Fibroblast of skin of right biceps (primary cell): ENCODE results near the gene NR2F2.

Source experiments
- DNase-seq: peaks from one replicate; pipeline ENCODE4 v3.0.0-alpha.2; 2013

NR2F2 gene

DNA sequence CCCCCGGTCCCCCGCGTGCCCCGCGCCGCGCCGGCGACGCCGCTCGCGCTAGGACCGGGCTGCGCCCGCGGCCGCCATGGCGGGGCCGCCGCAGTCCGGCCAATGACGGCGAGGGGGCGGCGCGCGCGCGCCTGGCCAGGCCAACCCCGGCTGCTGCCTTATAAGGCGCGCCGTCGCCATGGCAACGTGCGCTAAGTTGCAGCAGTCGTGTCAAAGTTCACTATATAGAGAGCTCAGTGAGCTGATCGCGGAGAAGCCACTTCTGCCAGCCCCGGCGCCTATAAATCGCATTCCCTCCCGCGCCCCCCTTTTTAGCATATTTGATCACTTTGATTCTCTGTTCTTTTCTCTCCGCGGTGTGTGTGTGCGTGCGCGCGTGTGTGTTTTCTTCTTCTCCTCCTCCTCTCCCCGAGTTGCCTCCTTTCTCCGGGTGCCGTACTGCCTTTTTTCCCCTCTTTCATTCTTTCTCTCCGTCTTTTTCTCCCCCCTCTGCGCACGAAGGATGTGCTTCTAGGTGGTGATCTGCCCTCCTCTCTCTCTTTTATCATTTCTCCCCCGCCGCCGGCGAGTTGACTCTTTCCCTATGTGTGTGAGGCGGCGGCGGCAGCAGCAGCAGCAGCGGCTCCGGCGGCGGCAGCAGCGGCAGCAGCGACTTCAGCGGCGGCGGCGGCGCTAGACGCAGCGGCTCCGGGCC is at the start of gene NR2F2:
Gene NR2F2, plus strand, starts transcription at position 251 of the 694 bp plus-strand sequence. CDS start 1,406 bp downstream, outside the sequence.
- peak; percentile 99 for DNase-seq

DNA sequence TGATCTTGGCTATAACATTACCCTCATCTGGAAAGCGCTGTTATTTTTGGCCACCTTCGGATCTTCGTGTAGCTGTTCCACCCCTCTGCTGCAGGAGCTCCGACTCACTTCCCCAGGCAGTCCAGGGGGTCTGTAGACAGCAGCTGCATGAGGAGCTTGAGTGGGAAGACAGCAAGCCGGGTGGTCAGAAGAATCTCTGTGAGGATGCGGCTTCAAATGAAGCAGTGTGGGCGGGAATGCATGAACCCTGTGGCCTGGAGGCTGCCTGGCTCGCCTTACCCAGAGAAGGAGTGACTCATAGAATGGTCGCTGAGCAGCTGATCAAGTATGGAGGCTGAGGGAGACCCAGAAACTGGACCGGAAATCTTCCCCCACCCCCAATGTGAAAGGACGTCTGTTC is 45.2 kb upstream of the NR2F2 start:
- DNase-seq, result peak; percentile 97

DNA sequence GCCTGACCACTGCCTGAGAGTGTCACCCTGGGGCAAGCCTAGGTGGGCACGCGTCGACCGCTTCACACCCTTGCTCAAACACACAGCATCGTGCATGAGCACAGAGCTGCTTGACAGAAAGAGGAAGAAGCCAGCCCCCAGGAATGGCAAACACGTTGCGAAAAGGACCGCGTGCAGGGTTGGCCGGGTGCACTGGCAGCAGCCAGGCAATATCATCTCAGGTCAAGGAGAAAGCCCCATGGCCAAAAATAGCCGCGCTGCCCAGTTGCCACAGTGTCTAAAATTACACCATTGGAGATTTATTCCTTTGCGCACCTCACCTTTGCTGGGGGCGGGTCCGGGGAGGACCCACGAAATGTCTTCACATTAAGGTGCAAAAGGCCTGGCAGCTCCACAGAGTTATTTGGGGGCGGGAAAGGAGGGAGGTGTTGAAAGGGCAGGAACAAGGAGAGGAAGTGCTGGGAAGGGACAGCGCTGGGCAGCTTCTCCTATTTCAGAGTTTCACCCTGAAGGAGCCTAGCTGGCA is 44.7 kb upstream of the NR2F2 start:
- no peak for DNase-seq

DNA sequence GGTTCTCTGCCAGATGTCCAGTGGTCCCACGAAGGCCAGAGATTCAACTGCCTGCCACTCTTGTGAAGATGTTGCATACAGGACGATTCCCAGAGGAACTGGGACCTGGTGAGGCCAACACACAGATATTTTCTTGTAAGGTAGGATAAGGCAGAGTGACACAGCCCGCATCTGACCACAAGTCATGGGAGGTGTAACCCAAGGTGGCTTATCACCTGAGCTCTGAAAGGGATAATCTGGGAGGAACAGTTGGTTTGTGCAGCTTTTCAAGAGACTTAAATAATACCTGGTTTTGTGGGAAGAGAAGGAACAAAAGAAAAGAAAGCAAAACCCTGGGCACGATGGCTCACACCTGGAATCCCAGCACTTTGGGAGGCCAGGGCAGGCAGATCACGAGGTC is 39.8 kb upstream of the NR2F2 start:
- no peak for DNase-seq

DNA sequence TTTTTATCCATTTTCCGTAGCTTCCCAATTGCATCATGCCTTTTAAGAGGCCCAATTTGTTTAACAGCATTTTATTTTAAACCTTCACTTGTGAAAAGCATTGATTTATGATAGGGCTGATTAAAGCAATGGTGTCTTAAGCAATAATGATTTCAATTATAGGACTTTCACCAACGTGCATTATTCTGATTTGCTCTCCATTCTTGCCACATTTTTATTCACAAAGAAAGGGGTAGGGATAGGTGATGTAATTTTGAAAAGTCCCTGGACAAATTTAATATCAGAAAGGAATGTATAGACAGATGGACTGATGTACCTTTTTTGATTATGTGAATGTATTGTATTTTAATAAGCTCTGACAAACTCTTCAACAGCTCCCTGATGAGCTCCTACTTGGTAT is 37.9 kb upstream of the NR2F2 start:
- no peak for DNase-seq

DNA sequence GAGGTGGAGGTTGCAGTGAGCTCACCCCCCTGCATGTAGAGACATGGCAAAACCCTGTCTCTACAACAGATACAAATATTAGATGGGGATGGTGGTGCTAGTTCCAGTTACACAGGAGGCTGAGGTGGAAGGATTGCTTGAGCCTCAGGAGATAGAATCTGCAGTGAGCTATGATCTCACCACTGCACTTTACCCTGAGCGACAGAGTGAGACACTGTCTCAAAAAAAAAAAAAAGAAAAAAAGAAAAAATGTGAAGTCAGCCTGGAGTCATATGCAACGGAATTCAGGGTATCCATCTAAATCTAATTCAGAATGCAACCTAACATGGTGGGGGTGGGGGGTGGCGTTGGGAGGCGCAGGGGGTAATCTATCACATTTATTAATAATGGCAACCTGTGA is 37.1 kb upstream of the NR2F2 start:
- DNase-seq, result peak; percentile 52

DNA sequence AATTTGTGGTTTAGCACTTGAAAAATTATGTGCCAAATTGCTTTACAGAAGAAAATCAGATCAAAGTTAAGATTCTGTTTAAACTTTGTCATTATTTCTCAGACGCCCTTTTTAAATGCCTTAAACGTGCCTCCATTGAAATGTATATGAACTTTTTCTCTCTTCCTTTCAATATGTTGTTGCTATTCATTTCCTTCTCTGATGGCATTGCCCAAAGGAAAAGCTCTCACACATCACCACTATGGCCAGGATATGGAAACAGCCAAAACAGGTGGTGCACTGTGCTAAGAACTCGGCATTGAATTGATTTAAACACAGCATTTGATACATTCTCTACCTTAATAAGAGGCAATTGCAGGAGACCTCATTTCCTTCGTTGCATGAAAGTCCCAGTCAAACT is 35.7 kb upstream of the NR2F2 start:
- no peak for DNase-seq

DNA sequence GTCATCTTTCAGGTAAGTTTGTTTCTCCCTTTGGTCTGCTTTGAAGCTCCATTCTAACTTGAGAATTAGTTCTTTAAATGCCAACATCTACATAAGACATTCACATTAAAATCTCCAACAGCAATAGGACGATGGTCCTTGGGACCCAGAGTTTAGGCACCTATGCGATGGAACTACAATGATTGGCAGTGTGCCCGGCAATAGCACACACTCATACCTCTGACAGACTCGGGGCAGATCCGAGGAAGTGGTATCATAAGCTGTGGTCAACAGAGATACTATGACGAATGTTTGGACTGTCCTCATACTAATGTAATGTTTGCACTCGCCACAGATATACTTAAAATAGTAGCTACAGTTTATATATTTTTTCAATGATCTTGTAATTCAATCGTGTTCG is 34.2 kb upstream of the NR2F2 start:
- peak; percentile 67 for DNase-seq

DNA sequence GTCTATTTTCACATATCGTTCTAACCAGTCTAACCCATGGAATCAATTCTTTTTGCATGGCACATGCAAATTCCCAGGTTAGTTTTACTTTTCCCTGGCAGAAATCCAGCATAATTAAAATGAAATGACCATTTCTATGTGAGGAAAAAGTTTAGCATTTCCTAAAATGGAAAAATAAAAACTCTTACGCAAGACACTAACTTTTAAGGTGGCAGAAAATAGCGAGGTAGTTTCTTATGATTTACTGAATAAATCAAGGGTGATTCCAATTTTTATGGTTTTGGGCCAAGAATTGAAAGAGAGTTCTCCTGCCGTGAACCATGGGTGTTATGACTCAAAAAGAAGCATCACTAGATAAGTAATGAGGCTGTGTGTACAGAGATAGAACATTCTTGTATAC is 32.7 kb upstream of the NR2F2 start:
- DNase-seq, result no peak

DNA sequence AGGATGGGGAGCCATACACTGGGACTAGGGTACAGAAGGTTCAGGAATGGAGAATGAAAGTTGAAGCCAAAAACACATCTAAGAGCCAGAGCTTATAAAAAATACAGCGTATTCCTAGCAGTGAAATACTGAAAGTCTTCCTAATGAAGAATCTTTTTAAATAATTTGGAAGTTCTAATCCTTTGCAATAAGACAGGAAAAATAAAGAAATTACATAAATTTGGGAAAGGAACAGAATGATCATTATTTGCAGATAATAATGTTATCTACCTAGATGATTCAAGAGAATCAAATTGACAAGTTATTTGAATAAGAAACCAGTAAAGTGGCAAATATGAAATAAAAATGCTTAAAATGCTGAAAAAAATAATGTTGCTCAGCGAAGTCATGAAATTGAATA is 32.3 kb upstream of the NR2F2 start:
- no peak for DNase-seq

DNA sequence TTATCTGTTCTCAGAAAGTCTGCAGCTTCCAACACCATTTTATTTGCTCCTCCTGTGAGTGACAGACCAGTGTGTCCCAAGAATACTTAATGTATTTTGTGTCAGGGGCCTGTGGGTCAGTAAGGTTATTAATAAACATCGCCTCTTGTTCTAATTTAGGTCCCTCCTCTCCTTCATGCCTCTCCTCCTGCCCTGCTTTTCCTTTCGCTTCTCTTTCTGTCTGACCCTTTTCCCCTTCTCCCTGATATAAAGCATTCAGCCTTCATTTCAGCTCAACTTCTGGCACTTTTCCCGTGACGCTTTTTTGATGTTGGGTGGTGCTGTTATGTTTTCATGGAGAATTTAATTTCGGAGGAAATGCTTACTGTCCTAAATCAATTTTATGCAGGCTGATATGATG is 29.7 kb upstream of the NR2F2 start:
- DNase-seq, result no peak

DNA sequence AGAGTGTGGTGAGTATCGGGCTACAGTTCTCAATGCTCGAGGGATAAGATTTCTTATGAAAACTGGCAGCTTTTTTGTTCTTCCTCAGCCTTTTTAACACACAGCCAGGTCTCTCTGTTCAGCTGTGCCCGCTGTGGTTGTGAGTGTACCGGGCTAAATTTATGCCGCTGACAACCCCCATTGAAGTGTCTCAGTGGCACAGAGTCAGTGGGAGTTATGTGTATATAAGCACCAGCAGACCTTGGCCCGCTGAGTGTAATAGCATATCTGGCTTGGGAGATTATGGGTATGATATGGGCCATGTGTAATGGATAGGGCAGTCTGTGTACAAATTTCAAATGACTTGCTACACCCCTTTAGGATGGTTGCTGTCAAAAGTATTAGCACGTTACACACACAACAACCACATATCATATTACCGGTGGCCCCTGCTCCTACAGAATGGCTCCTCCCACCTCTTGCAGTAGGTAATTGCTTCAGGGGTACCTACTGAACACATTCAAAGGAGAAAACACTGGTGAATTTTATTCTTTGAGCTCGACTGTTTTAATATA is 26.9 kb upstream of the NR2F2 start:
- DNase-seq, result no peak

DNA sequence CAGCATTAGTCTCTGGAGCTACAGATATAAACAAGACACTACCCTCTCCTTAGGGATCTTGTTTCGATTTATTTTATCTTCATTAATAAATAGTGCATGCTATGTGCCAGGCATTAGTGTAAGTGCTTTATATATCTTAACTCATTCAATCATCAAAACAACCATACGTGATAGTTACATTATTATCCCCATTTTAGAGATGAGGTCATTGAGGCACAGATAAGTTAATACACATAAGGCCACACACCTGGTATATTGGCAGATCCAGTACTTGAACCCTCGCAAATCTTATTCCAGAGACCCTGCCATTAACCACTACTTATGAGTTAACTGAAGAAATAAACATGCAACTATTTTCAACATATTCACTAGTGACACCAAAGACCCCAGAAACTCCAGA is 25.7 kb upstream of the NR2F2 start:
- no peak for DNase-seq

DNA sequence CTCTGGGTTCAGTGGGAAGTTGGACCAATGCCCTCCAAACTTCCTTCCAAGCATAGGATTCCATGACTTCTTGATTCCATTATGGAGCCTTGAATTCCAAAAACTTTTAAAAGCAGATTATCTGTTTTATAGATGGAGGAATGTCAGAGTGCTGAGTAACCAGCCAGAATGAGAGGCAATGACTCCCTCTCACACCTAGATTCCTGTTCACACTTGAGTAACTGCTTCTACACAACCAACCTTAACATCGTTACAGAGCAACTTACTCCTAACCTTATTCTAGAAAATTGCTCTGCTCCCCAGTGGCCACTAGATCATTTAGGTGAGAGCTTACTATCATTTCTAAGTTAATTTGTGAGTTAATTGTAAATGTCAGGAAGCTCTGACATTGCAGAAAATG is 24.2 kb upstream of the NR2F2 start:
- no peak for DNase-seq

DNA sequence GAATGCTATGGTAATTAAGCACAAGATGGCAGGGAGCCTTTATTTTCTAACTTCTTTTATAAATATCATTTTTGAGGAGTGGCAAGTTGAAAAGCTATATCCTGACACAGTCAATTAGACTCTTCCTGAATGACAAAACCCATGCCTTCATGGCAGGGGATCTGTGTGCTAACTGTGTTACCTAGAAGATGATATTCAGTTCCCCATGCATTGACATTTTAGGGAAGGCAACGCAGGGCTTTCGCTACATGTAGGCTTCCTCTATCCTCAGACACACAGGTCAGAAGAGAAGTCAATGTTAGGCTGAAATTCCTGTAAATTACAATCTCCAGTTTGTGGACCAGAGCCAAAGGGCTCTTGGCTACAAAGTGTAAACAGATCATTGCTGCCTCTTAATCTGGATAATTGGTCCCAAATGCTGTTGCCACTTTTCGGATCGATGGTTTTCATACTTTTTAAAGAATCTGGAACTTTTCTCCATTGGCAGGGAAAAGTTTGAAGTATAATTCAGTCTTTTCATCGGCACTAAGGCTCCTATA is 22.6 kb upstream of the NR2F2 start:
- DNase-seq, result no peak

DNA sequence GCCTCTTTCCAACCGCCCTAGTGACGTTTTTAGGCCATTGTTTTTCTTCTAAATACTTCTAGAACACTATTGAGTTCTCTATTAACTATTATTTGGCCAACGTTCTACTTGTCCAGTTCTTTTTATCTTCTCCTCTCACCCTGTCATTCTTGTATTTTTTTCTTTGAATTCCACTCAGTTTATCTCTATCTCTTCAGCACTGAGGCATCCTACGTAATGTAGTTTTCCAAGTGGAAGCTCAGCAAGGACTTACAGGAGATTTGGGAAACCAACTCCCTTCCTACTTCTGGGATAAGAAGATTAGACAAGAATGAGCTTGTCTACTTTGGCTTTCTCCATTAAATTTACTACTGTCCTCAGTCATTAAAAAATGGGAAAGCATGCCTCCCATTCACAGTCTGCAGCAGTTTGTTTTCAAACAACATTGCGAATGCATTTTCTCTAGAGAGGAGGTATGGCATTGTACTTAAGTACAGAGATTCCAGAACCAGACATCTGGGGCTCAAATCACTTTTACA is 21.3 kb upstream of the NR2F2 start:
- no peak for DNase-seq

DNA sequence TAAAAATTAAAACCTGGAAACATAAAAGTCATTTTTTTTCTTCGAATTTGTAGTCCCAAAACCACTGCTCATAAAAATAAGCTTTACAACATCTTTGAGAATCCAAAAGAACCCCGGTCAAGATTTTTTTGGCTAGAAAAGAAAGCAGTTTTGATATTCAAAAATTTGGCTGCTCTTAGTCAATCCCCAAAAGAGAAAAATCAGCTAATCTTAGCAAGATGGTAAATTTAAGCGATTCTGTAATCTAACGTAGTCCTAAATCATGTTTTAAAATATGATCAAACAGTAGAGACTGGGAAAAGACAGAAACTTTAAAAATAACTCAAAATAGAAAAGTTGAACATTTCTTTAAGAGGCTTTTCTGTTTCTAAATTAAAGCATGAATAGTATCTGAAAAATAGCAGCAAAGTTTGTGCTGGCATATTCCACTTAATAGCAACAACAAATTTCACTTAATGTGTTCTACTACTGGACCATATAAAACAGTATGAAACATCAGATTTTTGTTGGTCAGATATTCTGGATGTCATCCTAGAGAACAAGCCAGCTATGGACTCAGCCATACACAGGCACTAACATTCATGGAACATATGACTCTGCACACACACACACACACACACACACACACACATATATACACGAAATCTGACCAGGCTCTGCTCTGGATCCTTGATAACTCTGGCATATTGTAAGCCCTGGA is 19.1 kb upstream of the NR2F2 start:
- no peak for DNase-seq

DNA sequence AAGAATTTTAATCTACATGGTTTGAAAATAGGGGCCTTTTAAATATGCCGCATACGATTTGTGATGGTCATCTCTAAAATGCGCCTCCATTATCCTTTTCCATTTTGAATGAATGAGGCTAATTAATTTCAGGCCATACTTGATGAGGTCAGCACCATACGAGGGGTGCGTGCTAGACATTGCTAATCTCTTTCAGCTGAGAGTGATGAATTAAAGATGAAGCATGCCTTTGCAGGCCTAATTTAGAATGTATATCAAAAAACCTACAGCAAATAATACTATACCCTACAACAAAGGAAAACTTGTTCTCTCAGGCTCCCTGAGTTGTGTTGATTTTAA is 18.6 kb upstream of the NR2F2 start:
- no peak for DNase-seq

DNA sequence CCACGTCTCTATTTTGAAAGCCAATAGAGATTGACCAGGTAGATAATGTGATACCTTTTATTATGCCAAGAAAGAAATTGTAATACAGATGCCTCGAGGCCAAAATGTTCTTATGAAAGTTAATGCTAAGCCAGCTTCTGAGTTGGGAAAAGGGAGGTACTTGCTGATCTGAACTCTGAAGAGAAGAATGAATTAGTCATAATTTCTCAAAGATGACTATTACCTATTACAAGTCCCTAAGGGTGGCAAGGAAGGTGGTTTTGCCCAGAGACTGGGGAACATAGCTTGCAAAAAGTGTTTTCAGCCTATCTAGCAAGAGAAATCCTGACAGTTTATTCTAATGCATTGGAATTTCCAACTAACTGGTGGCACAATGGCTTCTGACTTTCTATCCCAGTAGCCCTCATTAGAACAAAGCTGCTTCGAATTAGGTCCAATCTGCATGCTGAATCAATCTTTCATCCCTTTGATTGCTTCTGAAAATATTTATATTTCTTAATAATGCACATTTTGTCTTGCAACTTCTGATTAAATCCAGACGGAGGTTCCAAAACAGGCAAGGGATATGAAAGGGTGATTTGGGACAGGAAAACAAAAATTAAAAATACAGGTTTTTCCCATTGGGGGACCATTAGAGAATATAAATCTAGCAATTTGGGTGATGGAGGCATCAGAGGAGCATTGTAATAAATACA is 17.7 kb upstream of the NR2F2 start:
- peak; percentile 44 for DNase-seq

DNA sequence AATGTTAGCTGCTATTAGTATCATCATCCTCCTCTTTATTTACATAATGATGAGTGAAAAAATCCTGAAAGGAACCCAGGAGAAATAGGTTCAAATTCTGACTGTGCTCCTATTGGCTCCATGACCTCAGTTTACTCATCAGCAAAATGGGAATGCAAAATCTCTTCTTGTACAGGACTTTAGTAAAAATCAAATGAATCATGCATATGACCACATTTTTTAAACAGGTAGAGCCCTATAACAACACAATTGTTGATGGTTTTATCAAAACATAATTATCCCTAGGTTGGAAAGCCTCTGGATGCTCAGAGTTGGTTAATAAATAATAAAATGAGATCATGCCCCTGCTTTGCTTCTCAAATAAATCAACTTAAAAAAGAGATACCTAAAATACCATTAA is 16.0 kb upstream of the NR2F2 start:
- no peak for DNase-seq

DNA sequence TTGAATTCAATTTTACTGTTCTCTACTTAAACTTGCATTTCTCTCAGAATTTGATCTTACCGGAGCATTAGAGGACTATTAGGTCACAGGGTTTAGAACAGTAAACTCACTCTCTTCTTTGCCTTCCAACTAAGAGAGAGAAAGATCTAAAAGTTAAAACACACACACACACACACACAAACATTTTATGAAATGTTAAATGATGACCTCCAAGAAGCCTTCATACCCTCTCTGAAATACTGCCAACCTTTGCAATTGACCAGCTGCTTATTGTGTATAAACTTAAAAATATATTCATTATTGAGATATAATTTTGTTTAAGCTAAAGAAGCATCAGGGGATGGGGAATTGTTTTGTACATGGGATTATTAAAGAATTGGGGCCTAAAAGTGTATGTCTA is 15.5 kb upstream of the NR2F2 start:
- DNase-seq, result no peak

DNA sequence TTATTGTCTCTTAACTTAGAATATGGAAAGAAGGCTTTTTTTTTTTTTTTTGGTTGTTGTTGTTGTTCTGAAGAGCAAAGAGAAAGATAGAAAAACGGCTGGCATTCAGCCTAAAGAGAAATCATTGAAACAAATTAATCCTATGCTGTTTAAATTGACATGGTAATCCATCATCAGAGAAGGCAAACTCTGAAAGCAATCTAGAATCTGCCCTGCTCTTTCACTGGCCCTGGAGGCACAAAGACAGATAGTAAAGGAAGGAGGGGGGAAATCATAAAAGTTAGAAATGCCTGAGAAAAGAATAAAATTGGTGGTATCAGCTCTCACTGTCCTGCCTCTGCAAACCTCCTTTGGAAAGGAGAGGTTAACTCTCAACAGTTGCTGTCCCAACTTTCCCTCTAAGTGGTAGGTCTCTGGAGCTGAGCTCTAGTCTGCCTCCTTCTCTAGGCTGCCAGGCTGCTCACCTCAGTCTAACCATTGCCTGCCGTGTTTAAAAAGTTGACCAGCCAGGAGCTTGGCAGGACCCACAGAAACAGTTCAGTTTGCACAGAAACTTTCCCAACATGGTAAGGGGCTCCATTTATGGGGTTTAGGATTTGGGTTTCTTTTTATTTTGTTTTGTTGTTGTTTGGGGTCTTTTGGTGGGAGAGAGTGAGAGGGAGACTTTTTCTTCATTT is 13.4 kb upstream of the NR2F2 start:
- DNase-seq, result no peak

DNA sequence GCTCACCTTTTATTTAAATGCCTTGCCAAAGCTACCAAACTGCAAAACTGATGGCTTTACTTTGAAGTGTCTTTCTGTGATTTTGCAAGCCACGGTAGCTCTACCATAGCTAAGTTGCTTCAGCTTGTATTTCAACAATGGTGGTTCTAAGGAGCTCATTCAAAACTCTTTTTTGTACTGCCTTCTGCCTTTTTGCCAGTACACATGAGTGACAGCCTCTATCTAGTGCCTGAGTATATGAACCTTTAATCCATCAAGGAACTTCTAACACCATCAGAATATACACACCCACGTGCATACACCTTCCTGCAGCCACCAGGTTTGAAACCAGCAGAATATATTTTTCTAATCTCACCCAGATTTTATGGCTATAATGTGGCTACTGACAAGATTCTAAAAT is 10.4 kb upstream of the NR2F2 start:
- no peak for DNase-seq
